Glomerular visceral epithelial cell (primary cell): ENCODE data around the gene OR4A15.

Experiments used
- DNase-seq: peaks from one replicate; pipeline ENCODE4 v3.0.0-alpha.2; 2016; ENCODE audit errors: extremely low spot score

Gene OR4A15

GRCh38 chr11:55367674-55368073 lies at the start of gene OR4A15:
TSS of gene OR4A15 (plus strand) at chr11:55367974. CDS start at chr11:55367974, 0 bp downstream.
- DNase-seq: no peak

- no peak for DNase-seq
Observed at GRCh38 chr11:55324500-55324899, 43.3 kb upstream of the OR4A15 start.

- DNase-seq: no peak
Observed at GRCh38 chr11:55342901-55343300, 24.9 kb upstream of the OR4A15 start, which contains the start of gene OR4A16. TSS of gene OR4A16 (plus strand) at chr11:55343201. CDS start at chr11:55343201, 0 bp downstream.

- no peak for DNase-seq
Observed at GRCh38 chr11:55345306-55345705, 22.5 kb upstream of the OR4A15 start.

- DNase-seq: no peak
Observed at GRCh38 chr11:55349032-55349431, 18.7 kb upstream of the OR4A15 start.

- DNase-seq: no peak
Observed at GRCh38 chr11:55357560-55358184, 10.1 kb upstream of the OR4A15 start.

- DNase-seq: no peak
Observed at GRCh38 chr11:55401011-55401410, 33.2 kb downstream of the OR4A15 start.
